ENCODE measurements around the gene RCCD1.
A peak's percentile ranks its signal among the peaks of the same experiment; 100 is the strongest.
"Not testable (repeated sequence)": the region's sequence is repeated elsewhere in the genome, so short reads cannot be mapped to it uniquely, and the experiment has no call there.

Gene RCCD1

DNA sequence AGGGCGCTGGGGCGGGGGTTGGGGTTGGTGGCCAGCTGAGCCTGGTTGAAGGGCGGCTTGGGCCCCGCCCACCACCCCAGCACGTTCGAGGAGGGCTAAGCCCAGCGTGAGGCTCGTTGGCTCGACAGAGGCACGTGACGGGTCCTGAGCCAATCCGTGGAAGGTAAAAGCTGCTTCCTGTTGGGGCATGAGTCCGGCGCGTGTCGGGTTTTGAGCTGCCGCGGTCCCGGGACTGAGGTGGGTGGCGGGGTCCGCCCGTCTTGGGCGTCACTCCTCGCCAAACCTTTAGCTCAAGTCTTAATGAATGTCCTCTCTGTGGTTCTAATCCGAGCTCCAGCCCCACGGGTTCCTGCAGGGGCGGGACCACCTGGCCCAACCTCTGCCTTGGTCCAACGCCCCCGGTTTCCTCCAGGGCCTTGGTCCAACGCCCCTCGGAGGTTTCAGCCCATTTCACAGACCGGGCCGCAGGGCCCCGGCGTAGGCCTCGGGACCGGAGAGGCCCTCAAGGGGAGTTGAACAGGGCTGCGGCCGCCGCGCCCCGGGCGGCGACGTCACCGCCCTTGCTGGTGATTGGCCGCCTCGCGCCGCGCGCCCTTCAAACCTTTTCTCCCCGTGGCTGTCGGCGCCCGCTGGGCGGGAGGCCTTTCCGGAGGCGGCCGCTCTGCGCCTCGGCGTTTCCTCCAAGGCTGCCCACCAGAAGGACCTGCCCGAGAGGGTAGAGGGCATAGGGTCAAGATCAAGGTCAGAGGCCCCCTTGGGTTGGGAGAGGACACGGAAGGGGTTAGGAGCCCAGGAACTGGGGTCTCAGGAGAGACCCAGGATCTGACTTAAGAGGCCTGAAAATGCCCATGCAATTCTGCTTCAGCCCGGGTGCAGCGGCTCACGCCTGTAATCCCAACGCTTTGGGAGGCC lies at the start of gene RCCD1:
TSS of gene RCCD1 (plus strand) at position 173 of the 912 bp plus-strand sequence. CDS start 1,851 bp downstream, outside the sequence.
- peak; percentile 91 for DNase-seq
- H3K9me3 Mint-ChIP-seq = no peaks in the 10 kb centered on the region
- H3K27me3 Mint-ChIP-seq = no peaks in the 10 kb centered on the region
- peak within 1 kb of the TSS; percentile 98 for H3K27ac Mint-ChIP-seq
- peaks cover 12 to 27% of the 10 kb centered on the region in 2 donors for H3K4me1 Mint-ChIP-seq
- peaks cover 30 to 43% of the 10 kb centered on the region in 2 donors for H3K36me3 Mint-ChIP-seq
- peak; percentile 94 to 96 for ATAC-seq (replicated peaks)
- H3K4me3 Mint-ChIP-seq = peak within 1 kb of the TSS; percentile 87 to 96

GRCh38 chr15:90905306-90906180 lies 49.1 kb upstream of the RCCD1 start:
- ATAC-seq (replicated peaks) (no peak), DNase-seq (no peak)
- Mint-ChIP-seq H3K27me3 (no peaks in the 10 kb centered on the region), H3K4me1 (peaks cover 12 to 30% of the 10 kb centered on the region in 2 donors), H3K36me3 (peaks cover 41 to 48% of the 10 kb centered on the region in 2 donors), H3K9me3 (no peaks in the 10 kb centered on the region), H3K27ac (no peak overlapping the region), H3K4me3 (no peak overlapping the region)

DNA sequence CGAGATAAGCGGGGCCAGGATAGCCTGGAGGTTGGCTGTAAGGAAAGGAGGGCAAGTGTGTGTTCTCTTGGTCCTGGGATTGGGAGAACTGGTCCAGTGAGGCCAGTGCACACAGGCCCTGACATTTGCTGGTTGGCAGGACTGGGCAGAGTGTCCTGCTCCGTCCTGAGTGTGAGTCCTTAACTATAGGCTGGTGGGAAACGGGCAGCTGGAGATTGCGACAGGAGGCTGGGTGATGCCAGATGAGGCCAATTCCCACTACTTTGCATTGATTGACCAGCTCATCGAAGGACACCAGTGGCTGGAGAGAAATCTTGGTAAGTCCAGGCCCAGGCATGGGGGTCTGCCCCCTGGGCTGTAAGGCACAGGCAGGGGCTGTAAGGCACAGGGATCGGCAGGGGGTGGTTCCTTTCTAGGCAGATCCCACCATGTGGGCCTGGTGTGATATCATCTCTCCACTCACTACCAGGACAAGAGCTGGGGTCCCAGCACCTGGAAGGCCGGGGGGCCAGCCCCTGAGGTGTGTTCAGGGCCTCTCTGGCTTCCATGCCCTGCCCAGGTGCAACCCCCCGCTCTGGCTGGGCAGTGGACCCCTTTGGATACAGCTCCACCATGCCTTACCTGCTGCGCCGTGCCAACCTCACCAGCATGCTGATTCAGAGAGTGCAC lies 48.4 kb upstream of the RCCD1 start:
- peaks cover 47 to 54% of the 10 kb centered on the region in 2 donors for H3K36me3 Mint-ChIP-seq
- H3K27ac Mint-ChIP-seq = no peak overlapping the region
- no peaks in the 10 kb centered on the region for H3K27me3 Mint-ChIP-seq
- DNase-seq (no peak), ATAC-seq (replicated peaks) (no peak)
- peaks cover 9 to 26% of the 10 kb centered on the region in 2 donors for H3K4me1 Mint-ChIP-seq
- H3K9me3 Mint-ChIP-seq = no peaks in the 10 kb centered on the region
- no peak overlapping the region for H3K4me3 Mint-ChIP-seq

DNA sequence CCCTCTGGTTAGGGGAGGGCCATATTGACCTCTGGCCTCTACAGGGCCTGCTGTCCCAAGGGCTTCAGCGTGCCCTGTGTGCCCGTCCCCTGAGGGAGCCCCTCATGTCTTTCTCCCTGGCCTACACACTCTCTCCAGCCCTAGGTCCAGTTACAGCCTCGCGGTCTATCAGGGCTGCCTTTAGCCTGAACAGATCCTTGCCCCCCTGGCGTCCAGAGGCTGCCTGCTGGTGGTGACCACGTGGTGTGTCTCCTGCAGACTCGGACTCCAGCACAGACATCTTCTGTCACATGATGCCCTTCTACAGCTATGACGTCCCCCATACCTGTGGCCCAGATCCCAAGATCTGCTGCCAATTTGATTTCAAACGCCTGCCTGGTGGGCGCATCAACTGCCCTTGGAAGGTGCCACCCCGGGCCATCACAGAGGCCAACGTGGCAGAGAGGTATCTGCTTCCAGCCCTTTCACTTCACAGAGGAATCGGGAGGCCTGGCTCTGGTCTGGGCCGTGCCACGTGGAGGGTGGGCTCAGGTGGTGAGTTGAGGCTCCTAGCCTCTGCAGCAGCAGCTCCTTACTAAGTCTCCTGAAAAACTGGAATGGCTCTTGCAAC lies 47.5 kb upstream of the RCCD1 start:
- Mint-ChIP-seq H3K4me3 (no peak overlapping the region), H3K4me1 (peaks cover 4 to 17% of the 10 kb centered on the region in 2 donors), H3K9me3 (no peaks in the 10 kb centered on the region), H3K27ac (no peak overlapping the region), H3K27me3 (no peaks in the 10 kb centered on the region), H3K36me3 (peaks cover 52 to 55% of the 10 kb centered on the region in 2 donors)
- ATAC-seq (replicated peaks) (no peak), DNase-seq (no peak)

GRCh38 chr15:90907838-90908507 lies 46.7 kb upstream of the RCCD1 start:
- ATAC-seq (replicated peaks) = no peak

DNA sequence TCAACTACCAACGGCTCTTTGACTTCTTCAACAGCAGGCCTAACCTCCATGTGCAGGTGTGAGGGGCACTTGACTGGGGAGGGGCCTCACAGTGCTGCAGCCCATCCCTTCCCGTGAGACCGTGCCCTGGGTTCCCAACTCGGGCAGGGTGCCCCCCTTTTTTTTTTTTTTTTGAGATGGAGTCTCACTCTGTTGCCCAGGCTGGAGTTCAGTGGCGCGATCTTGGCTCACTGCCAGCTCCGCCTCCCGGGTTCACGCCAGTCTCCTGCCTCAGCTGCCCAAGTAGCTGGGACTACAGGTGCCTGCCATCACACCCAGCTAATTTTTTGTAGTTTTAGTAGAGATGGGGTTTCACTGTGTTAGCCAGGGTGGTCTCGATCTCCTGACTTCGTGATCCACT lies 45.2 kb upstream of the RCCD1 start:
- H3K27ac Mint-ChIP-seq; ATAC-seq (replicated peaks); DNase-seq; H3K4me3 Mint-ChIP-seq; H3K9me3 Mint-ChIP-seq; H3K27me3 Mint-ChIP-seq; H3K4me1 Mint-ChIP-seq: not testable (repeated sequence)
- H3K36me3 Mint-ChIP-seq = peaks cover 70 to 74% of the 10 kb centered on the region in 2 donors

More at GRCh38 chr15:90907838-90908507, 46.7 kb upstream of the RCCD1 start:
- Mint-ChIP-seq H3K27ac (no peak overlapping the region), H3K36me3 (peaks cover 57 to 61% of the 10 kb centered on the region in 2 donors), H3K4me3 (no peak overlapping the region), H3K4me1 (peaks cover 4 to 17% of the 10 kb centered on the region in 2 donors), H3K27me3 (no peaks in the 10 kb centered on the region), H3K9me3 (no peaks in the 10 kb centered on the region)
- no peak for DNase-seq

DNA sequence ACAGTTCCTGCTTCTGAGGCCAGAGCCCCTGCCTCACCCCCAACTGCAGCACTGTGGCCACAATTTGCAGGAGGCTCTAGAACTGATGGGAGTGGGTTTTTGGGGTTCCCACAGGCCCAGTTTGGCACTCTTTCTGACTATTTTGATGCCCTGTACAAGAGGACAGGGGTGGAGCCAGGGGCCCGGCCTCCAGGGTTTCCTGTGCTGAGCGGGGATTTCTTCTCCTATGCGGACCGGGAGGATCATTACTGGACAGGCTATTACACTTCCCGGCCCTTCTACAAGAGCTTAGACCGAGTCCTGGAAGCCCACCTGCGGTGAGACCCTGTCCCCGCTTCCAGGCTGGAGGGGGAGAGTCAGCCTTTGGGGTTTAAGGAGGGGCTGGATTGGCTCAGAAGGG lies 44.7 kb upstream of the RCCD1 start:
- Mint-ChIP-seq H3K36me3 (peaks cover 69 to 73% of the 10 kb centered on the region in 2 donors), H3K4me3 (no peak overlapping the region), H3K9me3 (no peaks in the 10 kb centered on the region), H3K4me1 (peaks cover 0 to 8% of the 10 kb centered on the region in 2 donors), H3K27me3 (no peaks in the 10 kb centered on the region), H3K27ac (no peak overlapping the region)
- ATAC-seq (replicated peaks) = no peak
- DNase-seq = no peak

DNA sequence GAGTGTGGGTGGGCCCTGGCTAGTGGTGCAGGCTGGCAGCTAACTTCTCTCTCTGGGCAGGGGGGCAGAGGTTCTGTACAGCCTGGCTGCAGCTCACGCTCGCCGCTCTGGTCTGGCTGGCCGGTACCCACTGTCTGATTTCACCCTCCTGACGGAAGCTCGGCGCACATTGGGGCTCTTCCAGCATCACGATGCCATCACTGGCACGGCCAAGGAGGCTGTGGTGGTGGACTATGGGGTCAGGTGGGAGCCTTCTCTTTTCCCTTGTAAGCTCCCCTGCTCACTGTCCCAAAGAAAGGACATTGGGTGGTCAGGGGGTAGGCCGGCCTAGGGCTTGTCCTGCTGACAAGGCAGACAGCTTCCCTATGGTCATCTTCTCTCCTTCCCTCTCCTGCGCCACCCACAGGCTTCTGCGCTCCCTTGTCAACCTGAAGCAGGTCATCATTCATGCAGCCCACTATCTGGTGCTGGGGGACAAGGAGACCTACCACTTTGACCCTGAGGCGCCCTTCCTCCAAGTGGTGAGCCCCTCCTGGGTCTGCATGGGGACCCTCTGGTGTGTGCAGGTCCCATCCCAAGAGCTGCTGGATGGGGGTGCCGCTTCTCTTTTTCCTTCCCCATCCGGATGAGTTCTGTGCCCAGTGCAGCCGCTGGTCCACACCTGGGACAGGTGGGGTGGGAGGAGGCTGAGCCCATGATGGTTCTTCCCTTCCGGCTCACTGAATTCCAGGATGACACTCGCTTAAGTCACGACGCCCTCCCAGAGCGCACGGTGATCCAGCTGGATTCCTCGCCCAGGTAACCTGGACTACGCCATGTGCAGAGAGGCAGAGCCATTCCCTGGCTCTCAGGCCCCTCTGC lies 44.0 kb upstream of the RCCD1 start:
- H3K27me3 Mint-ChIP-seq = no peaks in the 10 kb centered on the region
- H3K4me3 Mint-ChIP-seq = no peak overlapping the region
- no peak for ATAC-seq (replicated peaks)
- H3K27ac Mint-ChIP-seq = no peak overlapping the region
- H3K36me3 Mint-ChIP-seq = peaks cover 67 to 73% of the 10 kb centered on the region in 2 donors
- H3K4me1 Mint-ChIP-seq = peaks cover 6 to 10% of the 10 kb centered on the region in 2 donors
- H3K9me3 Mint-ChIP-seq = no peaks in the 10 kb centered on the region
- DNase-seq = no peak

DNA sequence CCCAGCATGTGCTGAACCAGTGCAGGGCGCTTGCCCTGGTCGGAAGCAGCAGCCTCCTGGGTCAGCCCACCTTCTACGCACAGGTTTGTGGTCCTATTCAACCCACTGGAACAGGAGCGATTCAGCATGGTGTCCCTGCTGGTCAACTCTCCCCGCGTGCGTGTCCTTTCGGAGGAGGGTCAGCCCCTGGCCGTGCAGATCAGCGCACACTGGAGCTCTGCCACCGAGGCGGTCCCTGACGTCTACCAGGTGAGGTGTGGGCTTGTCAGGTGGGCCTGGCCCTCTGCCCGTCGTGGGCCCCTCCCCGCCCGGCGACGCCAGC lies 43.4 kb upstream of the RCCD1 start:
- H3K4me3 Mint-ChIP-seq = no peak overlapping the region
- peaks cover 64 to 73% of the 10 kb centered on the region in 2 donors for H3K36me3 Mint-ChIP-seq
- DNase-seq = no peak
- no peak for ATAC-seq (replicated peaks)
- H3K9me3 Mint-ChIP-seq = no peaks in the 10 kb centered on the region
- no peak overlapping the region for H3K27ac Mint-ChIP-seq
- peaks cover 11 to 12% of the 10 kb centered on the region in 2 donors for H3K4me1 Mint-ChIP-seq
- H3K27me3 Mint-ChIP-seq = no peaks in the 10 kb centered on the region

GRCh38 chr15:90911906-90912769 lies 42.5 kb upstream of the RCCD1 start:
- Mint-ChIP-seq H3K27ac (no peak overlapping the region), H3K4me3 (no peak overlapping the region), H3K4me1 (peaks cover 11 to 12% of the 10 kb centered on the region in 2 donors), H3K36me3 (peaks cover 65 to 75% of the 10 kb centered on the region in 2 donors), H3K27me3 (no peaks in the 10 kb centered on the region), H3K9me3 (no peaks in the 10 kb centered on the region)
- ATAC-seq (replicated peaks) (no peak), DNase-seq (no peak)

DNA sequence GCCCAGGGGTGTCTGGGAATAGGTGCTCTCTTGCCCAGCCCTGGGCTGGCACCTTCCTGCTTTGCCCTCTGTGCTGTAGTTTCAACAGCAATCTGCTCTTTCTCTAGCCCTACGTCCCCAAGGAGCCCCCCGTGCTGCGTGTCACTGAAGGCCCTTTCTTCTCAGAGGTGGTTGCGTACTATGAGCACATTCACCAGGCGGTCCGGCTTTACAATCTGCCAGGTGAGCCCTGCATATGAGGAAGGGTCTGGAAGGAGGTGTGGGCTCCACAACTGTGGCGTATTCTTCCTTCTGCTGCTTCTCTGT lies 42.0 kb upstream of the RCCD1 start:
- no peak for DNase-seq
- peaks cover 11 to 12% of the 10 kb centered on the region in 2 donors for H3K4me1 Mint-ChIP-seq
- no peaks in the 10 kb centered on the region for H3K27me3 Mint-ChIP-seq
- no peak overlapping the region for H3K4me3 Mint-ChIP-seq
- H3K27ac Mint-ChIP-seq = peak overlapping the region; percentile 31
- peaks cover 63 to 76% of the 10 kb centered on the region in 2 donors for H3K36me3 Mint-ChIP-seq
- H3K9me3 Mint-ChIP-seq = no peaks in the 10 kb centered on the region
- ATAC-seq (replicated peaks) = no peak

DNA sequence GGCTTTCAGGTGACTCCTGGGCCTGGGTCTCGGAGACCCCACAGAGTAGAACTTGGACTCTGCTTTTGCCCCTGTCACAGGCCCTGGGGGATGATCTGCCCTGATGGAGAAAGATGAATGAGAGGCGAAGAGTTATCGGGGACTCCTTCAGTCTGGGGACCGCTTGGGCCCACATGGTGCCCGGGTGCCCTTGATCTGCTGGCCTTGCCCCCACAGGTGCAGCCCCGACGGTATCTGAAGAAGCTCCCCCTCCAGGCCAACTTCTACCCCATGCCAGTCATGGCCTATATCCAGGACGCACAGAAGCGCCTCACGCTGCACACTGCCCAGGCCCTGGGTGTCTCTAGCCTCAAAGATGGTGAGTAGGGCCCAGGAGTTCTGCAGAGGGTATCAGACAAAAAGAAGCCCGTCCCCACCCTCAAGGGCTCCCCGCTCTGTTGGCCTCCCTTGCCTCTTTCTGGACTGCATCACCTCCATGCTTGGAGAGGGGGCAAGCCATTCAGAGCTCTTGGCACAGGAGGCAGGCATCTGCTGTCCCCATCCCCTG lies 41.2 kb upstream of the RCCD1 start:
- no peaks in the 10 kb centered on the region for H3K27me3 Mint-ChIP-seq
- peaks cover 66 to 80% of the 10 kb centered on the region in 2 donors for H3K36me3 Mint-ChIP-seq
- no peak for DNase-seq
- no peak overlapping the region for H3K27ac Mint-ChIP-seq
- no peak for ATAC-seq (replicated peaks)
- H3K4me1 Mint-ChIP-seq = peaks cover 11 to 12% of the 10 kb centered on the region in 2 donors
- no peak overlapping the region for H3K4me3 Mint-ChIP-seq
- H3K9me3 Mint-ChIP-seq = no peaks in the 10 kb centered on the region

Data from stimulated activated naive B cell treated with anti-CD40 and anti-IgM and Interleukin-4, amounts not matched to agents 10 μg/mL and 1 μg/mL and 100 μg/mL, for 72 hours (primary cell).